GM23338 (cell line): ENCODE results near the gene PDE1A. TPM values are rescaled to one million over a fixed set of nuclear protein-coding genes. Genes with fewer than 3 reads are reported as not detected.

Experiments
- ATAC-seq: fragments of 200-7000 bp; cut with Tn5 transposase; 3 replicates; pipeline ENCODE4 v1.9.1; 2020
- DNase-seq: peaks from one replicate; pipeline ENCODE4 v3.0.0-alpha.2; 2015; ENCODE audit warnings: low spot score
- H2AFZ ChIP-seq: fragments of 200-600 bp; sonication (generic); 2 replicates; pipeline ENCODE4 v1.8.0; 2016; ENCODE audit warnings: antibody characterized with exemption, mild to moderate bottlenecking, moderate library complexity
- H3F3A ChIP-seq: fragments of 200-600 bp; sonication (generic); replicated peaks from 2 replicates; pipeline ENCODE4 v1.8.0; 2017; ENCODE audit warnings: antibody characterized with exemption, mixed run types, low read depth
- H3K27ac ChIP-seq: fragments of 200-600 bp; sonication (generic); 2 replicates; pipeline ENCODE4 v1.6.1; 2016; ENCODE audit warnings: low read depth
- H3K27me3 ChIP-seq: fragments of 200-600 bp; sonication (generic); 2 replicates; pipeline ENCODE4 v1.8.0; 2016; ENCODE audit warnings: mild to moderate bottlenecking, mixed run types, moderate library complexity; ENCODE audit not compliant: insufficient read depth
- H3K36me3 ChIP-seq: fragments of 200-600 bp; sonication (generic); 2 replicates; pipeline ENCODE4 v1.8.0; 2016; ENCODE audit warnings: mild to moderate bottlenecking; ENCODE audit not compliant: insufficient read depth
- H3K4me1 ChIP-seq: fragments of 200-600 bp; sonication (generic); 2 replicates; pipeline ENCODE4 v1.8.0; 2016; ENCODE audit warnings: mild to moderate bottlenecking, moderate library complexity; ENCODE audit not compliant: insufficient read depth
- H3K4me2 ChIP-seq: fragments of 200-600 bp; sonication (generic); 2 replicates; pipeline ENCODE4 v1.7.1; 2017; ENCODE audit warnings: mixed run types
- H3K4me3 ChIP-seq: fragments of 200-600 bp; sonication (generic); 2 replicates; pipeline ENCODE4 v1.6.1; 2016; ENCODE audit warnings: mixed run types
- H3K79me2 ChIP-seq: fragments of 200-600 bp; sonication (generic); replicated peaks from 2 replicates; pipeline ENCODE4 v1.8.0; 2017; ENCODE audit warnings: mild to moderate bottlenecking; ENCODE audit not compliant: insufficient read depth
- H3K9me2 ChIP-seq: fragments of 200-600 bp; sonication (generic); 2 replicates; pipeline ENCODE4 v1.8.0; 2017; ENCODE audit not compliant: insufficient read depth
- H4K20me1 ChIP-seq: fragments of 200-600 bp; sonication (generic); replicated peaks from 2 replicates; pipeline ENCODE4 v1.8.0; 2017; ENCODE audit warnings: mild to moderate bottlenecking; ENCODE audit not compliant: insufficient read depth
- H3K27ac Mint-ChIP-seq: 2 replicates; pipeline ENCODE4 v1.8.0; 2020; ENCODE audit warnings: inconsistent platforms, mild to moderate bottlenecking, moderate library complexity, mixed read lengths
- H3K27me3 Mint-ChIP-seq: 3 replicates; pipeline ENCODE4 v1.8.0; 2022; ENCODE audit warnings: low read depth, mild to moderate bottlenecking, moderate library complexity, mixed read lengths, inconsistent platforms; ENCODE audit not compliant: insufficient read depth, poor library complexity
- H3K36me3 Mint-ChIP-seq: 3 replicates; pipeline ENCODE4 v1.8.0; 2021; ENCODE audit warnings: low read depth, mild to moderate bottlenecking, inconsistent platforms, moderate library complexity, mixed read lengths
- H3K4me1 Mint-ChIP-seq: 3 replicates; pipeline ENCODE4 v1.8.0; 2020; ENCODE audit warnings: mild to moderate bottlenecking, inconsistent platforms, mixed read lengths
- H3K4me3 Mint-ChIP-seq: 3 replicates; pipeline ENCODE4 v1.8.0; 2021; ENCODE audit warnings: moderate library complexity, mild to moderate bottlenecking, inconsistent platforms, mixed read lengths
- H3K9me3 Mint-ChIP-seq: 3 replicates; pipeline ENCODE4 v1.8.0; 2020; ENCODE audit warnings: moderate library complexity, mild to moderate bottlenecking, inconsistent platforms, mixed read lengths
- CREB1 ChIP-seq: fragments of 250-450 bp; sonication (Bioruptor Pico); IDR thresholded peaks from 2 replicates; pipeline ENCODE4 v1.5.0; 2020; ENCODE audit warnings: low read depth, mild to moderate bottlenecking, moderate library complexity
- ETS1 ChIP-seq: IDR thresholded peaks from 2 replicates; pipeline ENCODE4 v1.6.1; 2016; ENCODE audit warnings: antibody characterized with exemption
- EZH2phosphoT487 ChIP-seq: fragments of 200-600 bp; sonication (generic); IDR thresholded peaks from one replicate; pipeline ENCODE4 v1.8.1; 2018; ENCODE audit warnings: antibody characterized with exemption; ENCODE audit not compliant: unreplicated experiment
- POLR2AphosphoS5 ChIP-seq: IDR thresholded peaks from 2 replicates; pipeline ENCODE4 v1.6.1; 2016; ENCODE audit warnings: antibody characterized with exemption, low read depth
- REST ChIP-seq: IDR thresholded peaks from one replicate; pipeline ENCODE4 v1.6.1; 2018; ENCODE audit warnings: antibody characterized with exemption; ENCODE audit not compliant: unreplicated experiment
- STAT1 ChIP-seq: IDR thresholded peaks from one replicate; pipeline ENCODE4 v1.6.1; 2016; ENCODE audit warnings: antibody characterized with exemption; ENCODE audit not compliant: unreplicated experiment
- ZNF462 ChIP-seq: fragments of 250-450 bp; sonication (Bioruptor Pico); IDR thresholded peaks from 2 replicates; pipeline ENCODE4 v1.5.0; 2020; ENCODE audit warnings: mild to moderate bottlenecking, moderate library complexity
- polyA plus RNA-seq: library from polyadenylated mRNA; unstranded; fragments of >200 nt; fragmentation: Nextera tagmentation; extraction: Ambion mirVana; gene quantifications from 2 replicates; pipeline ENCODE4 v1.2.1, GENCODE V29; 2016
- total RNA-seq: library from RNA; depleted of rRNA; stranded (reverse); fragments of >200 nt; shearing (Covaris generic); gene quantifications from 2 replicates; pipeline ENCODE4 v1.2.3, GENCODE V29; 2014

The PDE1A gene
- total and polyA plus RNA-seq, 2 experiments from 2014 or later: 0.28 to 0.31 TPM

GRCh38 chr2:182415771-182416170, 11.1 kb downstream of the PDE1A start:
- Histone ChIP-seq H3K36me3 (no peaks in the 10 kb centered on the region), H4K20me1 (no peaks in the 10 kb centered on the region), H3K79me2 (no peaks in the 10 kb centered on the region), H3K27me3 (no peaks in the 10 kb centered on the region), H3F3A (no peaks in the 10 kb centered on the region), H2AFZ (no peak overlapping the region), H3K27ac (no peak overlapping the region), H3K4me1 (0 out of 2 replicates have a peak, but pooled peaks cover 4% of the 10 kb centered on the region), H3K4me2 (no peak overlapping the region), H3K9me2 (no peaks in the 10 kb centered on the region; the same call in 1 of the 2 replicates), H3K4me3 (no peak overlapping the region)
- TF ChIP-seq STAT1 (no peak), CREB1 (no peak), POLR2AphosphoS5 (no peak), EZH2phosphoT487 (no peak), ETS1 (no peak), REST (no peak), ZNF462 (CRISPR knock-in tag) (no peak)
- H3K9me3 Mint-ChIP-seq: no peaks in the 10 kb centered on the region
- no peaks in the 10 kb centered on the region for H3K36me3 Mint-ChIP-seq
- DNase-seq: no peak
- no peak for ATAC-seq
- peaks cover 9% of the 10 kb centered on the region for H3K4me1 Mint-ChIP-seq
- H3K4me3 Mint-ChIP-seq: no peak overlapping the region
- no peaks in the 10 kb centered on the region for H3K27me3 Mint-ChIP-seq
- 0 out of 2 replicates have a peak overlapping the region, but pooled peaks have one; percentile 50 for H3K27ac Mint-ChIP-seq
